ENCODE data around the gene NAV2.

The NAV2 gene

GRCh38 chr11:20138707-20139106 lies 426.1 kb downstream of the NAV2 start:
- DNase-seq, result no peak

GRCh38 chr11:20154381-20154780 lies 441.7 kb downstream of the NAV2 start:
- no peak for DNase-seq

- DNase-seq, result no peak
These were observed 443.1 kb downstream of the NAV2 start for GRCh38 chr11:20155683-20156279.

GRCh38 chr11:20156280-20156875 lies 443.7 kb downstream of the NAV2 start:
- DNase-seq, result no peak

GRCh38 chr11:20156876-20157613 lies 444.4 kb downstream of the NAV2 start:
- DNase-seq, result no peak

- DNase-seq, result no peak
These were observed 445.1 kb downstream of the NAV2 start for GRCh38 chr11:20157728-20158127.

GRCh38 chr11:20158597-20159257 lies 446.1 kb downstream of the NAV2 start:
- DNase-seq, result no peak

- no peak for DNase-seq
These were observed 447.1 kb downstream of the NAV2 start for GRCh38 chr11:20159466-20160381.

GRCh38 chr11:20160425-20161229 lies 448.0 kb downstream of the NAV2 start, which contains the start of gene DBX1:
Gene DBX1 (minus strand): TSS chr11:20160475. CDS start chr11:20160324, 151 bp downstream.
- no peak for DNase-seq

GRCh38 chr11:20161230-20161918 lies 448.7 kb downstream of the NAV2 start:
- no peak for DNase-seq

GRCh38 chr11:20161923-20162744 lies 449.5 kb downstream of the NAV2 start:
- no peak for DNase-seq

GRCh38 chr11:20162824-20163782 lies 450.5 kb downstream of the NAV2 start:
- DNase-seq, result no peak

GRCh38 chr11:20163783-20164481 lies 451.3 kb downstream of the NAV2 start:
- no peak for DNase-seq
